Hepatic stellate cell (primary cell): Measurements from ENCODE around the gene TRMT10B.

Experiments used
- DNase-seq: peaks from one replicate; pipeline ENCODE4 v3.0.0; 2011; ENCODE audit warnings: low spot score

Gene TRMT10B

GRCh38 chr9:37753489-37754190 lies at the start of gene TRMT10B:
TSS of gene TRMT10B (plus strand) at chr9:37753805. CDS start at chr9:37761932, 8,127 bp downstream.
- DNase-seq: peak; percentile 85

DNA sequence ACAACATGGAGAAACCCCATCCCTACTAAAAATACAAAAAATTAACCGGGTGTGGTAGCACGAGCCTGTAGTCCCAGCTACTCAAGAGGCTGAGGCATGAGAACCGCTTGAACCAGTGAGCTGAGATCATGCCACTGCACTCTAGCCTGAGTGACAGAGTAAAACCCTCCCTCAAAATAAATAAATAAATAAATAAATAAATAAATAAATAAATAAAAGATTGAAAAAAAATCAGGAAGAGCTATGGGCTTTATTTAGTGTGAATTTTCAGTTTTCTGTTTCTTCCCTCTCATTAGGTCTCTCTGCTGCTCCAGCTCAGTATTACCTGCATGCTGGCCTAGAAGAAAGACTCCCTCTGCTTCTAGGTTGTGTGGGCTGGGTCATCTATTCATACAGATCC lies 47.8 kb upstream of the TRMT10B start:
- no peak for DNase-seq

- DNase-seq: no peak
Measured at GRCh38 chr9:37706290-37706689, 47.3 kb upstream of the TRMT10B start.

- DNase-seq: no peak
Measured at GRCh38 chr9:37707748-37708147, 45.9 kb upstream of the TRMT10B start.

GRCh38 chr9:37710046-37710445 lies 43.6 kb upstream of the TRMT10B start:
- DNase-seq: no peak

DNA sequence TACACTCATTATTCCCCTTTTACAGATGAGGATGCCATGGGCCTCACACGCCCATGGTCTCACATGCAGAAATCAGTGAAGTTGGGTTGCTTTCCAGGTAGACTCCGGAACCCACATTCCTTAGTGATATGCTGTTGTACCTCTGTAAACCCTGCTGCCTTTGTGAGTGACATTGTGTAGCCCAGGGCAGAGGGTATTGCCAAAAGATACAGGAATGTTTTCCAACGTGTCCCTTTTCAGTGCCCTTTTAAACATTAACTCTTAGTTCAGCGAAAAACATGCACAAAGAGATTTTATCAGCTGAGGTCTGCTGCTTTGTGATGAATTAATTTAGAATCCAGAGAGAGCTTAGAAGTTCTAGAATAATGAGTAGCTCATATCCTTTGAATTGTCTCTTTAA lies 38.3 kb upstream of the TRMT10B start:
- DNase-seq: no peak

- no peak for DNase-seq
Measured at GRCh38 chr9:37715991-37716505, 37.6 kb upstream of the TRMT10B start.

DNA sequence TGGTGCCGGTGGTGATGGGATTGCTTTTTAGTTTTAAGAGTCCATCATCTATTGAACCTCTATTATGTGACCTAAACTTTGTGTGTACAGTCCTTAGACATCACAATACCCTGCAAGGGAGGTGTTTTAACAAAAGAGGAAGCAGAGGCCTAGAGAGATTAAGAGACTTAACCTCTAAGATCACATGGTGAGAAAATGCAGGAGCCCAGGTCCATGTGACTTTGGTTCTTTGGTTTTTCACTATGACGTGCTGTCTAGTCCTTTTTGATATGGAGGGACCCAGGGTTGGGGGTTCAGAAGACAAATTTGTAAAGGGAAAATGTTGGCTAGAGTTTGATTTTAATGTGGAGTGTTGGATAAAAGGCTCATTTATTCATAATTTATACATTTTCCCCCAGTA lies 34.1 kb upstream of the TRMT10B start:
- DNase-seq: no peak

DNA sequence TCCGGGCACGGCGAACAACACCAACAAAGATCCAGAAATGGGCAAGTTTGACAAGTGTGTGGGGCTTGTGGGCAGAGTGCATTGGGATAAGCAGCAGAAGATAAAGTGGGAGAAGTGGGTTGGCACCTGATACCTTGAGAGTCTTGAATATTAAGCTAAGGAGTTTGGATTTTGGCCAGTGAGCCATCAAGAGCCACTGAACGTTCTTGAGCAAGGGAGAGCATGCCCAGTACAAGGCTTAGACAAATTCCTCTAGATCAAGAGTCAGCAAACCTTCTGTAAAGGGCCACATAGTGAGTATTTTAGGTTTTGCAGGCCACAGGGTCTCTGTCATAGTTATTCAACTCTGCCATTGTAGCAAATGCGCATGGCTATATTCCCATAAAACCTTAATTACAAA lies 26.6 kb upstream of the TRMT10B start:
- DNase-seq: no peak

- DNase-seq: no peak
Measured at GRCh38 chr9:37729499-37729898, 24.1 kb upstream of the TRMT10B start.

DNA sequence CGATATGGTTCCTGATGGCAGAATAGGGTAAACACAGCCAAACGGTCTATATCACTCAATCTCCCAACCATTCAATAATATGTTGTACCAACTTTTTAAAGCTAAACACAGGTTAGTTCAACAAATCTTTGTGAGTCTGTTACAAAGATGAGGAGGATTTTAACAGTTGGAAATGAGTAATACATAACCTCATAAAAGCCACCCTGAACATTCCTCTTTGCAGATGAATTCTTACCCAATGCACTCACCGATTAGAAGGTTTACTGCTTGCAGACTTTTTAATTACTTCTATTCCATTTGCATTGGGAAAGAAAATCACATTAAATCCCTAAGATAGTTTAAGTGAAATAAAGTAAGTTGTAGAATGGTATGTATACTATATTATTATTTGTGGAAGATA lies 23.3 kb upstream of the TRMT10B start:
- no peak for DNase-seq

DNA sequence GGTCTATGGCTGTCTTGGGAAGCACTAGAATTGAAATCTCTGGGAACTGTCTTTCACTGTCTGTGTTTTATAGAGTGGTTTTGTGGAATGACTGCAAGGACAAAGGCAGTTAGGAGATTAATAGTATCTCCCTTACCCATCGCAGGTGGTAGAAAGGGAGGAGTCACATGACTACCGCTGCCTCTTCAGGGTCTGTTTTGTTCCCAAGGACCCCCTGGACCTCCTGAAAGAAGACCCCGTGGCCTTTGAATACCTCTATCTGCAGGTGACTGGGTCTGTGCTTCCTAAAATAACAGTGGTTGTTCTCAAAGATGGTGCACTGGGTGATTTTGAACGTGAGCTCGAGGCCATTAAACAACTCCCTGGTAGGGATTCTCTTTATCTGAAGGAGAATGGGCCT lies 22.8 kb upstream of the TRMT10B start:
- no peak for DNase-seq

- DNase-seq: no peak
Measured at GRCh38 chr9:37732086-37732741, 21.4 kb upstream of the TRMT10B start.

- DNase-seq: no peak
Measured at GRCh38 chr9:37732952-37733351, 20.7 kb upstream of the TRMT10B start.

- no peak for DNase-seq
Measured at GRCh38 chr9:37739222-37739621, 14.4 kb upstream of the TRMT10B start.

GRCh38 chr9:37740128-37740527 lies 13.5 kb upstream of the TRMT10B start:
- DNase-seq: no peak

GRCh38 chr9:37740631-37741328 lies 12.8 kb upstream of the TRMT10B start:
- DNase-seq: no peak

DNA sequence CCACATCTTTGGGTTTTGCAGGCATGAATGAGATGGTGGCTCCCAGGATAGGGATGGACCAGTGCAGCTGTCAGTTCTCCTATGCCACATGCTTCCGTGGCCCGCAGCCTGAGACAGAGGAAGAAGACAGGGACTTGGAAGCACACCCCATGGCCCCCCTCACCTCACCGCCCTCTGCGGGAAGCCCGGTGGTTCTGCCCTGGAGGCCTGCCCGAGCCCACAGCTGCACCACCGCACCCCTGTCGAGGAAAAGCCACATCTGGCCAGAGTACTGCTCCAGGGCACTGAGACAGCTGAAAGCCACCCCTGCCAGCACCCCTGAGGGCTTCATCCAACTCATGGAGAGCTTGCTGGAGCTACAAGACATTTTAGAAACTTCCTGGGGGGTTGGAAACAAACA lies 7.6 kb upstream of the TRMT10B start:
- DNase-seq: no peak

DNA sequence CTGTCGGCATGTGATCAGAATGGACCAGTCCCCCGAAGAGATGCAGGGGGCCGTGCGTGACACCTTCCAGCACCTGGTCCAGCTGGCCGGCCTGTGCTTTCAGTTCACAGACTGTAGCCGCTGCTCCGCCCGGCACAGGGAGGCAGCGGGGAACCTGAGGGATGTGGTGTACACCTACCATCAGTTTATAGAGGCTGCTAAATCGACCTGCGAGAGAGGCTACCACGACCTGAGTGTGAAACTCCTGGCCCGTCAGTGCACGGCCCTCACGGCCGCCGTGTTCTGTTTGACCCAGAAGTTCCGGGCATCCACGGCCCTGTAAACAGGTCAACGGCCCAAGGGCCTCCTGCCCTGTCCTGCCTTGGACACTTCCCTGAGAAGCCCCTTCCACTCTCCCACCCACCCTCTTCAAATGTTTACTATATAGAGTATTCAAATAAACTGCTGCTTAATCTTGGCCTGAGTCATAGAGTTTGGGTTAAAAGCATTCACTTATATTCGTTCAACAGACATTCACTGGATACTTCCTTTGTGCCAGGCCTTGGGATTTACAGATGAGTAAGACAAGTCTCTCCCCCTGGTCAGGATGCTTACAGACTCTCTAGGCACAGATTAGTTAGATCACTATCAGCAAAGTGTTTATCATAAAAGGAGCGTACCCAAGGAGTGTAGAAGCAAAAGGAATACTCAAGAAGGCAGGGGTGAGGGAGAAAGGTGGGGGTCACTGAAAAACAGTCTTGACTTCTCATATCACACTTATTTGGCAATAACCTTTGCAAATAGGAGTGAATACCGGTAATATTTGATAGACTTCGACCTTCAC lies 6.9 kb upstream of the TRMT10B start:
- DNase-seq: peak; percentile 46

- DNase-seq: peak; percentile 83
Measured at GRCh38 chr9:37747271-37747753, 6.3 kb upstream of the TRMT10B start.

DNA sequence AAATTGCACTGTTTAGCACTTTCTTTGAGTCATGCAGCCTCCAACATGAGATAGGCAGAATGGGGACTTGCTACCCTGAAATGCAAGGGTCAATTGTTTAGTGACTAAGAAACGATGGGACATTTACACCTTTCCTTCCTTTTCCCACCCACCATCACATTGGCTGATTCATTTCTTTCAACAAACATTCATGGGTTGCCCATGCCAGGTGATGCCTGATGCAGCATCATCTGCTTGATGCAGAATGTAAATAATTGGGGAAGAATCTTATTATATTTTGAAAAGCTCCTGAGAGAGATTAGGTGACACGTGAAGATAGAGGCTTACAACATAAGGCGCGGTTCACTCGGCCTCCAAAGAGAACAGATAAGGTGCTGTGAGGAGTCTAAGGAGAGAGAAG lies 4.5 kb upstream of the TRMT10B start:
- DNase-seq: no peak

DNA sequence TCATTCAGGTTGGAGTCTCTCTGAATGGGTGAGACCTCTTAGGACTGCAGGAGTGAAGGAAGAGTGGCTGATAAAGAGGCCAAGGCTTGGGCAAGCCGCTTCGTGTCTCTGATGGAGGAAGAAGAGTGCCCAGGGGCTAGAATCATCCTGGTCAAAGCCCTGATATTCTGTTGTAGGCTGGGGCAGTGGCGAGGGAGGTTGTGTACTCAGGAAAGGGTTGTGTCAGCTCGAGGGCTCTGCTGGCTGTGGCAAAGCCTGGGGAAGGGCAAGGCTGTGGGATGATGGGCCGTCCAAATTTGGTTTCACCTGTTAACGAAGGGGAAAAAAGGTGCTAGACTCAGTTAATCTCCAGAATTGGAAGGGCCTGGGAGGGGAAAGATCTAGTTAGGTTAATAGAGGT lies 2.4 kb upstream of the TRMT10B start:
- no peak for DNase-seq
